ENCODE measurements around the gene SLC43A3. TPM values are rescaled to one million over a fixed set of nuclear protein-coding genes. Genes with fewer than 3 reads are reported as not detected.

The SLC43A3 gene
- total and polyA plus RNA-seq, 2 donors, result 17.8 to 28.7 TPM

DNA sequence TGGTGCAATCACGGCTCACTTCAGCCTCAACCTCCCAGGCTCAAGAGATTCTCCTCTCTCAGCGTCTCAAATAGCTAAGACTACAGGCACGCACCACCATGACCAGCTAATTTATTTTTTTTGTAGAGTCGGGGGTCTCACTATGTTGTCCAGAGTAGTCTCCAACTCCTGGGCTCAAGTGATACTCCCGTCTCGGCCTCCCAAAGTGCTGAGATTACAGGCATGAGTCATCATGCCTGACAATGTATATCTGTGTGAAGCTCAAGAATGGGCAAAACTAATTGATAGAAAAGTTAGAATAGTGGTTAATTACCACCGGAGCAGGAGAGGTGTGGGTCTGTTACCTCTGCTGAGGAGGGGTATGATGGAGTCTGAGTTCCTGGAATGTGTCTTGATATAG lies 9.1 kb upstream of the SLC43A3 start:
- Histone ChIP-seq H3K27me3 (ENCODE audit: control insufficient read depth in 2 of 2, insufficient read depth in 1 of 2, low read length in 1 of 2) (no peaks in the 10 kb centered on the region), H3K4me1 (ENCODE audit: control insufficient read depth in 2 of 2, insufficient read depth in 2 of 2, low read length in 2 of 2) (no peaks in the 10 kb centered on the region), H3K9me3 (ENCODE audit: control insufficient read depth in 2 of 2, insufficient read depth in 1 of 2, low read length in 1 of 2) (no peaks in the 10 kb centered on the region), H3K27ac (ENCODE audit: low read depth in 1 of 2, low read length in 1 of 2) (no peak overlapping the region), H3K4me3 (ENCODE audit: low read length in 2 of 2) (no peak overlapping the region), H3K36me3 (ENCODE audit: control insufficient read depth in 2 of 2, insufficient read depth in 2 of 2, low read length in 1 of 2) (no peaks in the 10 kb centered on the region)
- no peak for DNase-seq (ENCODE audit: low read depth in 6 of 9, low spot score in 9 of 9)
- 96% methylated on average over 7 of the region's 7 CpGs for WGBS

DNA sequence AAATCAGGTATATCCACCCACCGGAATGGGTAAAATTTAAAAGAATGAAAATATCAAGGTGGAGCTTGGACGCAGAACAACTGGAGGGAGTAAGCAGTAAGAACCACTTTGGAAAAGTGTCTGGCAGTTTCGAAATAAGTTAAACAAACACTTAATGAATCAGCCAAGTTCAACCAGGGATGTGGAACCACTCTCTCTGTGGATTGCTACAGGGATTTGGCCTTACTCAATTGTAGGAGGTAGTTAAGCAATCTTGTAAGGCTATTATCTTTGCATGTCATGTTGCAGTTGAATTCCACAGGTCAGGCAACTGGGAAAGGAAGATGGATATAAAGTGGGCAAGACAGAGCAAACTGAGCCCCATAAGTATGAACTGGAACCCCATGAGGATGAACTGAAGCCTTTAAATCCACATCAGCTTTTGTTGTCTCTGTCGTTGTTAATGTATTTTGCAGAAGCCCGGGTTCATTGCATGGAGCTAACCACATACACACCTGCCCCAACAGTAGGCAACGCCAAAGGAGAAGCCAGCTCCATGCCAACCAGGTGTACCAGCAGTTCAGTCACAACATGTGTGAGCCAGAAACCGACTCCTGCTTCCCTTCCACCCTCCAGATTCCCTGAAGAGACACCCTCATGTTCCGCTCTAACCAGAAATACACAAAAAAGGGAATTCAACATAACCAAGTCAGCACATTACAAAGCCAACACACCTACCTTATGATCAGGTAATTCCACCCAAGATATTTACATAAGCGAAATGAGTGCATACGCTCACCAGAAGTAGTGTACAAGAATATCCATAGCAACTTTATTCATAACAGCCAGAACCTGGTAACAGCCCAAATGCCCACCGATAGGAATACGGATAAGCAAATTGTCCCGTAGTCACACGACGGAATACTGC lies 8.0 kb upstream of the SLC43A3 start:
- H3K4me1 ChIP-seq (ENCODE audit: control insufficient read depth in 2 of 2, insufficient read depth in 2 of 2, low read length in 2 of 2), result no peaks in the 10 kb centered on the region
- WGBS, result 80% methylated on average over 15 of the region's 15 CpGs
- H3K9me3 ChIP-seq (ENCODE audit: control insufficient read depth in 2 of 2, insufficient read depth in 1 of 2, low read length in 1 of 2), result no peaks in the 10 kb centered on the region
- H3K27me3 ChIP-seq (ENCODE audit: control insufficient read depth in 2 of 2, insufficient read depth in 1 of 2, low read length in 1 of 2), result no peaks in the 10 kb centered on the region
- DNase-seq (ENCODE audit: low read depth in 6 of 9, low spot score in 9 of 9), result no peak
- no peaks in the 10 kb centered on the region for H3K36me3 ChIP-seq (ENCODE audit: control insufficient read depth in 2 of 2, insufficient read depth in 2 of 2, low read length in 1 of 2)
- H3K27ac ChIP-seq (ENCODE audit: low read depth in 1 of 2, low read length in 1 of 2), result no peak overlapping the region
- no peak overlapping the region for H3K4me3 ChIP-seq (ENCODE audit: low read length in 2 of 2)

DNA sequence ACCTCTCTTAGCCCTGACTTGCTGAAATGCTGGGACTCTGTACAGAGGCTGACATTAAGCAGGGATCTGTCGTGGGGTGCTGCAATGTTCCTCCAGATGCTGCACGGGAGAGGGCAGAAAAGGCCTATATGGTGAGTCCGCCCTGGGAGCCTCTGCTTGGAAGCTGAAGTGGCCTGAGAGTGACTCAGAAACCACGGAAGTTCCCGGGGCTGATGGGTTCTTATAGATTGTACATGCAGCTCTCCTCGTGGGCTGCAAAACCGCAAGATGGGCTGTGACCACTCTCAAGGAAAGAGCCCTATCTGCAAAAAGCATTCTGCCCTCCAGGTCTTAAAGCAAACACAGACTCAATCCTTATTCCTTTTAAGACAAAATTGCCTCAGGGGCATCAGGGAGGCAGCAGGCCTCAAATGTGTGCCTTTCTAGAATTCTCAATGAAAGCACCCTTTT lies 5.8 kb upstream of the SLC43A3 start:
- DNase-seq (ENCODE audit: low read depth in 6 of 9, low spot score in 9 of 9), result no peak
- no peaks in the 10 kb centered on the region for H3K36me3 ChIP-seq (ENCODE audit: control insufficient read depth in 2 of 2, insufficient read depth in 2 of 2, low read length in 1 of 2)
- H3K4me3 ChIP-seq (ENCODE audit: low read length in 2 of 2), result no peak overlapping the region
- peaks cover 0 to 1% of the 10 kb centered on the region in 2 donors for H3K4me1 ChIP-seq (ENCODE audit: control insufficient read depth in 2 of 2, insufficient read depth in 2 of 2, low read length in 2 of 2)
- no peaks in the 10 kb centered on the region for H3K27me3 ChIP-seq (ENCODE audit: control insufficient read depth in 2 of 2, insufficient read depth in 1 of 2, low read length in 1 of 2)
- H3K27ac ChIP-seq (ENCODE audit: low read depth in 1 of 2, low read length in 1 of 2), result peak overlapping the region in 1 of 2 donors; percentile 21
- WGBS, result 28% methylated on average over 7 of the region's 7 CpGs
- H3K9me3 ChIP-seq (ENCODE audit: control insufficient read depth in 2 of 2, insufficient read depth in 1 of 2, low read length in 1 of 2), result no peaks in the 10 kb centered on the region

- WGBS, result 79% methylated on average over 5 of the region's 5 CpGs
- H3K27me3 ChIP-seq (ENCODE audit: control insufficient read depth in 2 of 2, insufficient read depth in 1 of 2, low read length in 1 of 2), result no peaks in the 10 kb centered on the region
- DNase-seq (ENCODE audit: low read depth in 6 of 9, low spot score in 9 of 9), result no peak
- H3K9me3 ChIP-seq (ENCODE audit: control insufficient read depth in 2 of 2, insufficient read depth in 1 of 2, low read length in 1 of 2), result no peaks in the 10 kb centered on the region
- no peaks in the 10 kb centered on the region for H3K36me3 ChIP-seq (ENCODE audit: control insufficient read depth in 2 of 2, insufficient read depth in 2 of 2, low read length in 1 of 2)
- no peak overlapping the region for H3K4me3 ChIP-seq (ENCODE audit: low read length in 2 of 2)
- no peak overlapping the region for H3K27ac ChIP-seq (ENCODE audit: low read depth in 1 of 2, low read length in 1 of 2)
- H3K4me1 ChIP-seq (ENCODE audit: control insufficient read depth in 2 of 2, insufficient read depth in 2 of 2, low read length in 2 of 2), result peaks cover 3 to 7% of the 10 kb centered on the region in 2 donors
Measured at GRCh38 chr11:57432149-57432561, 5.2 kb upstream of the SLC43A3 start.

DNA sequence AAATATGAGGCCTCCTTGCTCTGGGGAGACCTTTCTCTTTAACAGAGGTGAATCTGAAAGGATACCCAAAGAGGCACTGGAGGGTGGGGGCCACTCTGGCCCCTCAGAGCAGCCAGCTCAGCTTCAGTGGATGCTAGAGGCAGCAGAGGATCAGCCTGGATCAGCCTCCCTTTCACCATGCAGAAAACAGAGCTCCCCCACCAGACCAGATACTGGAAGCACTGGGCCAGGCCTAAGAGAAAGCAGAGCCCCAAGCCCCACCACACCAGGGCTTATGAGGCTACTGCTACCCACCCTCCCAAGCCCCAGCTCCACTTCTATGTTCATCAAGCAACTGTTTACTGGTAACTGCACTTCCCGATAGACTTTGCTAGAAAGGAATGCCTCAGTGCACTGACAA lies 4.0 kb upstream of the SLC43A3 start:
- no peak for DNase-seq (ENCODE audit: low read depth in 6 of 9, low spot score in 9 of 9)
- Histone ChIP-seq H3K36me3 (ENCODE audit: control insufficient read depth in 2 of 2, insufficient read depth in 2 of 2, low read length in 1 of 2) (peaks cover 0 to 1% of the 10 kb centered on the region in 2 donors), H3K27me3 (ENCODE audit: control insufficient read depth in 2 of 2, insufficient read depth in 1 of 2, low read length in 1 of 2) (no peaks in the 10 kb centered on the region), H3K4me3 (ENCODE audit: low read length in 2 of 2) (no peak overlapping the region), H3K27ac (ENCODE audit: low read depth in 1 of 2, low read length in 1 of 2) (no peak overlapping the region), H3K9me3 (ENCODE audit: control insufficient read depth in 2 of 2, insufficient read depth in 1 of 2, low read length in 1 of 2) (no peaks in the 10 kb centered on the region), H3K4me1 (ENCODE audit: control insufficient read depth in 2 of 2, insufficient read depth in 2 of 2, low read length in 2 of 2) (peaks cover 11 to 17% of the 10 kb centered on the region in 2 donors)
- 95% methylated on average over 1 of the region's 1 CpG for WGBS

DNA sequence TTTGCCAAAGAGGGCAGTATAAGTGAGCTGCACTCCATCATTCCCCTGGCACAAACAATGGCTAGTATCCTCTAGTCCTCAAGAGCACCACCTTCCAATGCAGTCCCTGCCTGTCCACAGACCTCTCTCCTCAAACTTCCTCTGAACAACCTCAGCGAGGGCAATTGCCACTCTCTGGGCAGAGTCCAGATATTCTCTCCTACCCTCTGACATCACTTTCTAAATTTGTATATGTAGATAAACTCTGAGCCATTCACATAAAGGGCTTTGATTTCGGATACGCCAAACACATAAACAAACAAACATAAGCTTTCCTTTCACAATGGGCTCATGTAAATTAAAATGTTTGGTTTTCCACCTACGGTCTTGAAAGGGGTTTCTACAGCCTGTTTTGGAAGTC lies 3.0 kb upstream of the SLC43A3 start:
- DNase-seq (ENCODE audit: low read depth in 6 of 9, low spot score in 9 of 9), result no peak
- Histone ChIP-seq H3K9me3 (ENCODE audit: control insufficient read depth in 2 of 2, insufficient read depth in 1 of 2, low read length in 1 of 2) (no peaks in the 10 kb centered on the region), H3K36me3 (ENCODE audit: control insufficient read depth in 2 of 2, insufficient read depth in 2 of 2, low read length in 1 of 2) (peaks cover 0 to 2% of the 10 kb centered on the region in 2 donors), H3K4me1 (ENCODE audit: control insufficient read depth in 2 of 2, insufficient read depth in 2 of 2, low read length in 2 of 2) (peaks cover 20 to 27% of the 10 kb centered on the region in 2 donors), H3K4me3 (ENCODE audit: low read length in 2 of 2) (no peak overlapping the region), H3K27ac (ENCODE audit: low read depth in 1 of 2, low read length in 1 of 2) (no peak overlapping the region), H3K27me3 (ENCODE audit: control insufficient read depth in 2 of 2, insufficient read depth in 1 of 2, low read length in 1 of 2) (no peaks in the 10 kb centered on the region)
- WGBS, result 83% methylated on average over 4 of the region's 4 CpGs

- H3K4me3 ChIP-seq (ENCODE audit: low read length in 2 of 2), result no peak overlapping the region
- 95% methylated on average over 5 of the region's 5 CpGs for WGBS
- peaks cover 32 to 40% of the 10 kb centered on the region in 2 donors for H3K4me1 ChIP-seq (ENCODE audit: control insufficient read depth in 2 of 2, insufficient read depth in 2 of 2, low read length in 2 of 2)
- H3K9me3 ChIP-seq (ENCODE audit: control insufficient read depth in 2 of 2, insufficient read depth in 1 of 2, low read length in 1 of 2), result no peaks in the 10 kb centered on the region
- H3K27me3 ChIP-seq (ENCODE audit: control insufficient read depth in 2 of 2, insufficient read depth in 1 of 2, low read length in 1 of 2), result no peaks in the 10 kb centered on the region
- DNase-seq (ENCODE audit: low read depth in 6 of 9, low spot score in 9 of 9), result no peak
- peaks cover 4 to 11% of the 10 kb centered on the region in 2 donors for H3K36me3 ChIP-seq (ENCODE audit: control insufficient read depth in 2 of 2, insufficient read depth in 2 of 2, low read length in 1 of 2)
- H3K27ac ChIP-seq (ENCODE audit: low read depth in 1 of 2, low read length in 1 of 2), result no peak overlapping the region
Measured at GRCh38 chr11:57428643-57429042, 1.7 kb upstream of the SLC43A3 start.

- 98% methylated on average over 8 of the region's 8 CpGs for WGBS
- peak overlapping the region in 1 of 2 donors; percentile 26 for H3K27ac ChIP-seq (ENCODE audit: low read depth in 1 of 2, low read length in 1 of 2)
- peaks cover 5 to 12% of the 10 kb centered on the region in 2 donors for H3K36me3 ChIP-seq (ENCODE audit: control insufficient read depth in 2 of 2, insufficient read depth in 2 of 2, low read length in 1 of 2)
- H3K4me1 ChIP-seq (ENCODE audit: control insufficient read depth in 2 of 2, insufficient read depth in 2 of 2, low read length in 2 of 2), result peaks cover 32 to 40% of the 10 kb centered on the region in 2 donors
- H3K4me3 ChIP-seq (ENCODE audit: low read length in 2 of 2), result no peak overlapping the region
- no peaks in the 10 kb centered on the region for H3K9me3 ChIP-seq (ENCODE audit: control insufficient read depth in 2 of 2, insufficient read depth in 1 of 2, low read length in 1 of 2)
- DNase-seq (ENCODE audit: low read depth in 6 of 9, low spot score in 9 of 9), result no peak
- no peaks in the 10 kb centered on the region for H3K27me3 ChIP-seq (ENCODE audit: control insufficient read depth in 2 of 2, insufficient read depth in 1 of 2, low read length in 1 of 2)
Measured at GRCh38 chr11:57427727-57428082, 784 bp upstream of the SLC43A3 start.

GRCh38 chr11:57426439-57426928 lies 437 bp downstream of the SLC43A3 start:
- DNase-seq (ENCODE audit: low read depth in 6 of 9, low spot score in 9 of 9), result peak in 2 of 9 donors; percentile 15 to 20
- Histone ChIP-seq H3K27me3 (ENCODE audit: control insufficient read depth in 2 of 2, insufficient read depth in 1 of 2, low read length in 1 of 2) (no peaks in the 10 kb centered on the region), H3K4me1 (ENCODE audit: control insufficient read depth in 2 of 2, insufficient read depth in 2 of 2, low read length in 2 of 2) (peaks cover 32 to 40% of the 10 kb centered on the region in 2 donors), H3K9me3 (ENCODE audit: control insufficient read depth in 2 of 2, insufficient read depth in 1 of 2, low read length in 1 of 2) (no peaks in the 10 kb centered on the region), H3K36me3 (ENCODE audit: control insufficient read depth in 2 of 2, insufficient read depth in 2 of 2, low read length in 1 of 2) (peaks cover 8 to 16% of the 10 kb centered on the region in 2 donors), H3K27ac (ENCODE audit: low read depth in 1 of 2, low read length in 1 of 2) (peak overlapping the region; percentile 75 to 84), H3K4me3 (ENCODE audit: low read length in 2 of 2) (peak overlapping the region; percentile 62 to 63)
- WGBS, result 10% methylated on average over 16 of the region's 16 CpGs

Measured in thymus (tissue), 11 donors.